HG02763 (cell line): ENCODE results near the gene OTUB1.

ENCODE experiments used
- ATAC-seq: cut with Tn5 transposase; IDR thresholded peaks from one replicate; pipeline ENCODE4 v1.9.1; 2021; ENCODE audit warnings: mild to moderate bottlenecking, moderate library complexity; ENCODE audit not compliant: unreplicated experiment

The OTUB1 gene

GRCh38 chr11:64004590-64004984 is 18.3 kb downstream of the OTUB1 start:
- no peak for ATAC-seq

GRCh38 chr11:64005691-64006090 is 19.5 kb downstream of the OTUB1 start:
- no peak for ATAC-seq

GRCh38 chr11:64006398-64006797 is 20.2 kb downstream of the OTUB1 start:
- no peak for ATAC-seq

- no peak for ATAC-seq
These were observed 21.0 kb downstream of the OTUB1 start for GRCh38 chr11:64007160-64007628.

GRCh38 chr11:64007629-64008282 is 21.5 kb downstream of the OTUB1 start:
- no peak for ATAC-seq

- ATAC-seq, result no peak
These were observed 22.2 kb downstream of the OTUB1 start for GRCh38 chr11:64008283-64008913.

- no peak for ATAC-seq
These were observed 22.8 kb downstream of the OTUB1 start for GRCh38 chr11:64008914-64009633.

- no peak for ATAC-seq
These were observed 23.5 kb downstream of the OTUB1 start for GRCh38 chr11:64009710-64010109.

GRCh38 chr11:64010783-64011182 is 24.5 kb downstream of the OTUB1 start:
- no peak for ATAC-seq

- ATAC-seq, result no peak
These were observed 25.1 kb downstream of the OTUB1 start for GRCh38 chr11:64011371-64011770.

GRCh38 chr11:64013141-64013896 is 27.1 kb downstream of the OTUB1 start:
- ATAC-seq, result no peak

- no peak for ATAC-seq
These were observed 28.1 kb downstream of the OTUB1 start for GRCh38 chr11:64014356-64014755.

- no peak for ATAC-seq
These were observed 29.3 kb downstream of the OTUB1 start for GRCh38 chr11:64015510-64015909.

GRCh38 chr11:64015935-64016845 is 30.0 kb downstream of the OTUB1 start:
- no peak for ATAC-seq

GRCh38 chr11:64017945-64018224 is 31.6 kb downstream of the OTUB1 start:
- ATAC-seq, result no peak

GRCh38 chr11:64018310-64018709 is 32.1 kb downstream of the OTUB1 start:
- no peak for ATAC-seq

GRCh38 chr11:64019106-64020037 is 33.1 kb downstream of the OTUB1 start:
- no peak for ATAC-seq

GRCh38 chr11:64020976-64021756 is 34.9 kb downstream of the OTUB1 start:
- no peak for ATAC-seq

GRCh38 chr11:64021757-64022093 is 35.5 kb downstream of the OTUB1 start:
- no peak for ATAC-seq
